Esophagus squamous epithelium (tissue), 4 donors: ENCODE data around the gene EVPL.

ENCODE experiments used
- POLR2A ChIP-seq, 4 donors: fragments of 450-650 bp; IDR thresholded peaks; one replicate each; pipeline ENCODE4 v1.6.1; 2017; ENCODE audit warnings: antibody characterized with exemption in 4 of 4, mild to moderate bottlenecking in 4 of 4, moderate library complexity in 3 of 4
- TF ChIP-seq, protein P1 (sequence below), 6 experiments: fragments of 450-650 bp in 4 of 6; fragments of 200-600 bp in 2 of 6; sonication (generic) in 2 of 6; IDR thresholded peaks; one replicate each; pipeline ENCODE4 v1.5.1; 2016 to 2019; ENCODE audit warnings: antibody characterized with exemption in 6 of 6, mild to moderate bottlenecking in 4 of 6, moderate library complexity in 4 of 6

DNA sequence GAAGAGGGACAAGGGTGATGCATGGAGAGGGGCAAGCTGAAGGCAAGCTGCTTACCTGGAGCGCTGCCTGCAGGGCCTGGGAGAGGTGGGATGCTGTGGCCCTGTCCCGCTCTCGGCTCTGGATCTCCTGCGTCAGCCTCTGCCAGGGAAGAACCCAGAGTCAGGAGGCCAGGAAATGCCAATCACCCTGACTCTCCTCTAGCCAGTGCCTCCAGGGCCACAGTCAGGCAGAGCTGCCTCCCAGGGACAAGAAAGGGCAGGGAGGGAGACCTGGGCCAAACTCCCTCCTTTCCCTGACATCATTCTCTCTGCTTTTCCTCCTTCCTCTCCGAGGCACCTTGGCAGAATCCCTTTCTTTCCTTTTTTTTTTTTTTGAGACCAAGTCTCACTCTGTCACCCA lies 15.2 kb downstream of the EVPL start:
- TF ChIP-seq, protein P1, sequence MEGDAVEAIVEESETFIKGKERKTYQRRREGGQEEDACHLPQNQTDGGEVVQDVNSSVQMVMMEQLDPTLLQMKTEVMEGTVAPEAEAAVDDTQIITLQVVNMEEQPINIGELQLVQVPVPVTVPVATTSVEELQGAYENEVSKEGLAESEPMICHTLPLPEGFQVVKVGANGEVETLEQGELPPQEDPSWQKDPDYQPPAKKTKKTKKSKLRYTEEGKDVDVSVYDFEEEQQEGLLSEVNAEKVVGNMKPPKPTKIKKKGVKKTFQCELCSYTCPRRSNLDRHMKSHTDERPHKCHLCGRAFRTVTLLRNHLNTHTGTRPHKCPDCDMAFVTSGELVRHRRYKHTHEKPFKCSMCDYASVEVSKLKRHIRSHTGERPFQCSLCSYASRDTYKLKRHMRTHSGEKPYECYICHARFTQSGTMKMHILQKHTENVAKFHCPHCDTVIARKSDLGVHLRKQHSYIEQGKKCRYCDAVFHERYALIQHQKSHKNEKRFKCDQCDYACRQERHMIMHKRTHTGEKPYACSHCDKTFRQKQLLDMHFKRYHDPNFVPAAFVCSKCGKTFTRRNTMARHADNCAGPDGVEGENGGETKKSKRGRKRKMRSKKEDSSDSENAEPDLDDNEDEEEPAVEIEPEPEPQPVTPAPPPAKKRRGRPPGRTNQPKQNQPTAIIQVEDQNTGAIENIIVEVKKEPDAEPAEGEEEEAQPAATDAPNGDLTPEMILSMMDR (IDR thresholded peaks at IDR 0.05): no peak
- no peak for TF ChIP-seq POLR2A (IDR thresholded peaks at IDR 0.05)
